Skeletal muscle satellite cell (primary cell): Measurements from ENCODE around the gene VASN.

Source experiments
- H3K27me3 ChIP-seq: 2 replicates; pipeline ENCODE4 v1.7.0; 2013; ENCODE audit warnings: low read length; ENCODE audit not compliant: control insufficient read depth, insufficient read depth
- H3K36me3 ChIP-seq: 2 replicates; pipeline ENCODE4 v1.7.0; 2013; ENCODE audit warnings: mild to moderate bottlenecking, control low read depth, low read length; ENCODE audit not compliant: insufficient read depth
- H3K4me1 ChIP-seq: 2 replicates; pipeline ENCODE4 v1.7.0; 2013; ENCODE audit warnings: low read length; ENCODE audit not compliant: control insufficient read depth, insufficient read depth
- H3K4me2 ChIP-seq: 2 replicates; pipeline ENCODE4 v1.7.0; 2013; ENCODE audit warnings: mild to moderate bottlenecking, low read length
- H3K4me3 ChIP-seq: 2 replicates; pipeline ENCODE4 v1.7.0; 2013; ENCODE audit warnings: low read length
- H3K9ac ChIP-seq: 2 replicates; pipeline ENCODE4 v1.7.0; 2013; ENCODE audit warnings: mild to moderate bottlenecking, low read depth, low read length, moderate library complexity
- H3K9me3 ChIP-seq: replicated peaks from 2 replicates; pipeline ENCODE4 v1.7.0; 2013; ENCODE audit warnings: mild to moderate bottlenecking, control low read depth, low read length

Gene VASN

GRCh38 chr16:4370570-4371356 lies 885 bp upstream of the VASN start:
- Histone ChIP-seq H3K9me3 (no peaks in the 10 kb centered on the region), H3K4me1 (peaks cover 56% of the 10 kb centered on the region), H3K9ac (peak overlapping the region; percentile 46), H3K36me3 (no peaks in the 10 kb centered on the region), H3K4me2 (peak overlapping the region; percentile 99), H3K4me3 (peak overlapping the region; percentile 97), H3K27me3 (no peaks in the 10 kb centered on the region)

GRCh38 chr16:4372001-4372577 lies 441 bp downstream of the VASN start:
- Histone ChIP-seq H3K9me3 (no peaks in the 10 kb centered on the region), H3K4me1 (peaks cover 70% of the 10 kb centered on the region), H3K9ac (peak overlapping the region; percentile 83), H3K36me3 (no peaks in the 10 kb centered on the region), H3K4me2 (peak overlapping the region; percentile 99), H3K4me3 (peak overlapping the region; percentile 97), H3K27me3 (no peaks in the 10 kb centered on the region)

- Histone ChIP-seq H3K27me3 (no peaks in the 10 kb centered on the region), H3K4me1 (peaks cover 76% of the 10 kb centered on the region)
These were observed 1.1 kb downstream of the VASN start for GRCh38 chr16:4372578-4373355.

GRCh38 chr16:4373356-4373908 lies 1.8 kb downstream of the VASN start:
- no peaks in the 10 kb centered on the region for H3K27me3 ChIP-seq
- H3K4me1 ChIP-seq = peaks cover 83% of the 10 kb centered on the region
- H3K9me3 ChIP-seq = no peaks in the 10 kb centered on the region
- peaks cover 4% of the 10 kb centered on the region for H3K36me3 ChIP-seq
- H3K9ac ChIP-seq = peak overlapping the region; percentile 83
- H3K4me3 ChIP-seq = peak overlapping the region; percentile 97
- H3K4me2 ChIP-seq = peak overlapping the region; percentile 99

More at GRCh38 chr16:4372578-4373355, 1.1 kb downstream of the VASN start:
- Histone ChIP-seq H3K9me3 (no peaks in the 10 kb centered on the region), H3K4me2 (peak overlapping the region; percentile 99), H3K4me3 (peak overlapping the region; percentile 97), H3K9ac (peak overlapping the region; percentile 83), H3K36me3 (peaks cover 1% of the 10 kb centered on the region)

GRCh38 chr16:4373909-4374742 lies 2.5 kb downstream of the VASN start:
- Histone ChIP-seq H3K9me3 (no peaks in the 10 kb centered on the region), H3K4me2 (peak overlapping the region; percentile 99), H3K27me3 (no peaks in the 10 kb centered on the region), H3K4me3 (peak overlapping the region; percentile 97), H3K9ac (peak overlapping the region; percentile 83), H3K36me3 (peaks cover 4% of the 10 kb centered on the region), H3K4me1 (peaks cover 81% of the 10 kb centered on the region)

GRCh38 chr16:4375717-4376116 lies 4.1 kb downstream of the VASN start:
- H3K36me3 ChIP-seq = peaks cover 4% of the 10 kb centered on the region
- H3K4me3 ChIP-seq = peak overlapping the region; percentile 49
- H3K9ac ChIP-seq = peak overlapping the region; percentile 67
- no peaks in the 10 kb centered on the region for H3K27me3 ChIP-seq
- H3K4me1 ChIP-seq = peaks cover 75% of the 10 kb centered on the region
- H3K9me3 ChIP-seq = no peaks in the 10 kb centered on the region
- H3K4me2 ChIP-seq = peak overlapping the region; percentile 82

- Histone ChIP-seq H3K27me3 (no peaks in the 10 kb centered on the region), H3K4me3 (peak overlapping the region; percentile 56), H3K4me1 (peaks cover 75% of the 10 kb centered on the region), H3K9me3 (no peaks in the 10 kb centered on the region), H3K36me3 (peaks cover 9% of the 10 kb centered on the region), H3K4me2 (peak overlapping the region; percentile 82), H3K9ac (peak overlapping the region; percentile 67)
These were observed 4.7 kb downstream of the VASN start for GRCh38 chr16:4376126-4376892.

- H3K9me3 ChIP-seq = no peaks in the 10 kb centered on the region
- H3K9ac ChIP-seq = peak overlapping the region; percentile 67
- H3K4me1 ChIP-seq = peaks cover 72% of the 10 kb centered on the region
- H3K36me3 ChIP-seq = peaks cover 17% of the 10 kb centered on the region
- H3K4me2 ChIP-seq = peak overlapping the region; percentile 82
- no peaks in the 10 kb centered on the region for H3K27me3 ChIP-seq
- peak overlapping the region; percentile 56 for H3K4me3 ChIP-seq
These were observed 5.4 kb downstream of the VASN start for GRCh38 chr16:4376893-4377572.

GRCh38 chr16:4377573-4378154 lies 6.0 kb downstream of the VASN start:
- Histone ChIP-seq H3K4me3 (no peak overlapping the region), H3K9ac (no peak overlapping the region), H3K36me3 (peaks cover 23% of the 10 kb centered on the region), H3K9me3 (no peaks in the 10 kb centered on the region), H3K27me3 (no peaks in the 10 kb centered on the region), H3K4me2 (peak overlapping the region; percentile 44), H3K4me1 (peaks cover 71% of the 10 kb centered on the region)
